ENCODE data around the gene IL10RA. TPM values are rescaled to one million over a fixed set of nuclear protein-coding genes. Genes with fewer than 3 reads are reported as not detected.

Gene IL10RA
- total and polyA plus RNA-seq, 9 of the 15 experiments (the other 6 are each of a cell fraction or from before 2014, with no cell fraction given): 0.17 to 17.3 (median 2.9) TPM

GRCh38 chr11:117985953-117986887 lies at the start of gene IL10RA (continued):
- no peak for TF ChIP-seq RFX5 (IDR thresholded peaks at IDR 0.05; ENCODE audit: low read depth, low read length)
- peak; percentile 54; the same call in 1 of the 2 replicates for TF ChIP-seq GATAD2A (IDR thresholded peaks at IDR 0.05)
- TF ChIP-seq ASH1L (IDR thresholded peaks at IDR 0.05; ENCODE audit: borderline replicate concordance, low read depth, partially characterized antibody): peak; percentile 75
- TF ChIP-seq PHB (CRISPR knock-in tag; IDR thresholded peaks at IDR 0.05): no peak
- peak; percentile 52; the same call in 1 of the 2 replicates for TF ChIP-seq SMARCE1 (IDR thresholded peaks at IDR 0.05)
- TF ChIP-seq, protein P1, sequence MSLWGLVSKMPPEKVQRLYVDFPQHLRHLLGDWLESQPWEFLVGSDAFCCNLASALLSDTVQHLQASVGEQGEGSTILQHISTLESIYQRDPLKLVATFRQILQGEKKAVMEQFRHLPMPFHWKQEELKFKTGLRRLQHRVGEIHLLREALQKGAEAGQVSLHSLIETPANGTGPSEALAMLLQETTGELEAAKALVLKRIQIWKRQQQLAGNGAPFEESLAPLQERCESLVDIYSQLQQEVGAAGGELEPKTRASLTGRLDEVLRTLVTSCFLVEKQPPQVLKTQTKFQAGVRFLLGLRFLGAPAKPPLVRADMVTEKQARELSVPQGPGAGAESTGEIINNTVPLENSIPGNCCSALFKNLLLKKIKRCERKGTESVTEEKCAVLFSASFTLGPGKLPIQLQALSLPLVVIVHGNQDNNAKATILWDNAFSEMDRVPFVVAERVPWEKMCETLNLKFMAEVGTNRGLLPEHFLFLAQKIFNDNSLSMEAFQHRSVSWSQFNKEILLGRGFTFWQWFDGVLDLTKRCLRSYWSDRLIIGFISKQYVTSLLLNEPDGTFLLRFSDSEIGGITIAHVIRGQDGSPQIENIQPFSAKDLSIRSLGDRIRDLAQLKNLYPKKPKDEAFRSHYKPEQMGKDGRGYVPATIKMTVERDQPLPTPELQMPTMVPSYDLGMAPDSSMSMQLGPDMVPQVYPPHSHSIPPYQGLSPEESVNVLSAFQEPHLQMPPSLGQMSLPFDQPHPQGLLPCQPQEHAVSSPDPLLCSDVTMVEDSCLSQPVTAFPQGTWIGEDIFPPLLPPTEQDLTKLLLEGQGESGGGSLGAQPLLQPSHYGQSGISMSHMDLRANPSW (CRISPR knock-in tag; IDR thresholded peaks at IDR 0.05): no peak
- TF ChIP-seq, protein P2, sequence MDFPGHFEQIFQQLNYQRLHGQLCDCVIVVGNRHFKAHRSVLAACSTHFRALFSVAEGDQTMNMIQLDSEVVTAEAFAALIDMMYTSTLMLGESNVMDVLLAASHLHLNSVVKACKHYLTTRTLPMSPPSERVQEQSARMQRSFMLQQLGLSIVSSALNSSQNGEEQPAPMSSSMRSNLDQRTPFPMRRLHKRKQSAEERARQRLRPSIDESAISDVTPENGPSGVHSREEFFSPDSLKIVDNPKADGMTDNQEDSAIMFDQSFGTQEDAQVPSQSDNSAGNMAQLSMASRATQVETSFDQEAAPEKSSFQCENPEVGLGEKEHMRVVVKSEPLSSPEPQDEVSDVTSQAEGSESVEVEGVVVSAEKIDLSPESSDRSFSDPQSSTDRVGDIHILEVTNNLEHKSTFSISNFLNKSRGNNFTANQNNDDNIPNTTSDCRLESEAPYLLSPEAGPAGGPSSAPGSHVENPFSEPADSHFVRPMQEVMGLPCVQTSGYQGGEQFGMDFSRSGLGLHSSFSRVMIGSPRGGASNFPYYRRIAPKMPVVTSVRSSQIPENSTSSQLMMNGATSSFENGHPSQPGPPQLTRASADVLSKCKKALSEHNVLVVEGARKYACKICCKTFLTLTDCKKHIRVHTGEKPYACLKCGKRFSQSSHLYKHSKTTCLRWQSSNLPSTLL (IDR thresholded peaks at IDR 0.05): no peak
- TF ChIP-seq MAZ (CRISPR knock-in tag; conservative IDR thresholded peaks at IDR 0.05 in 1 of 2, IDR thresholded peaks at IDR 0.05 in 1 of 2): peak; percentile 74 to 77
- no peak for TF ChIP-seq GTF3C2 (IDR thresholded peaks at IDR 0.05; ENCODE audit: borderline replicate concordance, extremely low read depth, insufficient read length)
- TF ChIP-seq MED1 (CRISPR knock-in tag; IDR thresholded peaks at IDR 0.05; ENCODE audit: borderline replicate concordance): no peak
- no peak for TF ChIP-seq ZNF3 (CRISPR knock-in tag; IDR thresholded peaks at IDR 0.05)
- TF ChIP-seq THRA (IDR thresholded peaks at IDR 0.05): no peak
- no peak for TF ChIP-seq ZNF699 (CRISPR knock-in tag; IDR thresholded peaks at IDR 0.05; ENCODE audit: insufficient replicate concordance)
- no peak for TF ChIP-seq ZNF584 (CRISPR knock-in tag; IDR thresholded peaks at IDR 0.05; ENCODE audit: low read depth)
- TF ChIP-seq ZNF57 (CRISPR knock-in tag; IDR thresholded peaks at IDR 0.05): no peak
- TF ChIP-seq SIRT6 (IDR thresholded peaks at IDR 0.05; ENCODE audit: low read depth, low read length): no peak
- peak; percentile 95 for TF ChIP-seq PHF21A (IDR thresholded peaks at IDR 0.05; ENCODE audit: borderline replicate concordance, low read depth)
- TF ChIP-seq KAT7 (CRISPR knock-in tag; IDR thresholded peaks at IDR 0.05; ENCODE audit: borderline replicate concordance): peak; percentile 55; the same call in 1 of the 2 replicates
